ENCODE data around the gene PIGV.

- TF ChIP-seq GATA2 (IDR thresholded peaks at IDR 0.05; ENCODE audit: low read depth, low read length) (no peak), GATA3 (IDR thresholded peaks at IDR 0.05; ENCODE audit: low read depth, low read length) (no peak)
Observed at GRCh38 chr1:26747048-26747447, 40.7 kb upstream of the PIGV start.
